Keratinocyte (primary cell): Measurements from ENCODE around the gene TTC16.

Source experiments
- CTCF ChIP-seq, 3 experiments: IDR thresholded peaks in 1 of 3; conservative IDR thresholded peaks in 1 of 3; optimal IDR thresholded peaks in 1 of 3; 2 replicates in 2 of 3; 3 replicates in 1 of 3; pipeline versions ENCODE3 to v1.5.1; 2011; ENCODE audit warnings: low read length in 3 of 3, mild to moderate bottlenecking in 3 of 3, moderate library complexity in 2 of 3, control low read depth in 1 of 3, inconsistent platforms in 1 of 3; ENCODE audit not compliant: insufficient read depth in 2 of 3; ENCODE audit errors: extremely low read depth in 1 of 3
- EZH2 ChIP-seq: IDR thresholded peaks from one replicate; pipeline ENCODE4 v1.6.1; 2012; ENCODE audit warnings: inconsistent platforms, mild to moderate bottlenecking, low read length, moderate library complexity

DNA sequence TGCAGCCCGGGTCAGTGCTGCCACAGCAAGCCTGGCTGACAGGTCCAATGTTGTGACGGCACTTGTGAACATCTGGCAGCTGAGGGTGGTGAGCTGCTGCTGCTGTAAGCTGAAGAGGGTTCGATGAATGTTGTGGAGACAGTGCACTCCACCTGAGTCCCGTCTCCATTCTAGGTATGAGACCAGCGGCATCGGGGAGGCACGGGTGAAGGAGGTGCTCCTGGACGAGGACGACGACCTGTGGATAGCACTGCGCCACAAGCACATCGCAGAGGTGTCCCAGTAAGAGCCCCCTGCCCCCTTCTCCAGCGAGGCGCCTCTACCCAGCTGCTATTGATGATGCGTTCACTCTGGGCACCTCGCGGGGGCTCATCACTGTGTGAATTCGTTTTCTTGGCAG lies 48.0 kb upstream of the TTC16 start:
- TF ChIP-seq EZH2 (no peak), CTCF (optimal IDR thresholded peaks at IDR 0.05 in 1 of 3, IDR thresholded peaks at IDR 0.05 in 1 of 3, conservative IDR thresholded peaks at IDR 0.05 in 1 of 3; ENCODE audit: extremely low read depth in 1 of 3, insufficient read depth in 2 of 3, low read length in 3 of 3) (no peak)
